Colon (tissue), 2 donors: ENCODE measurements around the gene SPINT2.
"Not testable (repeated sequence)": the region's sequence is repeated elsewhere in the genome, so short reads cannot be mapped to it uniquely, and the experiment has no call there.

Experiments
- FAIRE-seq: peaks from 2 replicates; lab custom pipeline; 2012; peaks lifted over from hg19 to GRCh38; lab: Jason Lieb, UNC
- donor health status: control.
- donor health status: control.

SPINT2 gene, protein sequence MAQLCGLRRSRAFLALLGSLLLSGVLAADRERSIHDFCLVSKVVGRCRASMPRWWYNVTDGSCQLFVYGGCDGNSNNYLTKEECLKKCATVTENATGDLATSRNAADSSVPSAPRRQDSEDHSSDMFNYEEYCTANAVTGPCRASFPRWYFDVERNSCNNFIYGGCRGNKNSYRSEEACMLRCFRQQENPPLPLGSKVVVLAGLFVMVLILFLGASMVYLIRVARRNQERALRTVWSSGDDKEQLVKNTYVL

DNA sequence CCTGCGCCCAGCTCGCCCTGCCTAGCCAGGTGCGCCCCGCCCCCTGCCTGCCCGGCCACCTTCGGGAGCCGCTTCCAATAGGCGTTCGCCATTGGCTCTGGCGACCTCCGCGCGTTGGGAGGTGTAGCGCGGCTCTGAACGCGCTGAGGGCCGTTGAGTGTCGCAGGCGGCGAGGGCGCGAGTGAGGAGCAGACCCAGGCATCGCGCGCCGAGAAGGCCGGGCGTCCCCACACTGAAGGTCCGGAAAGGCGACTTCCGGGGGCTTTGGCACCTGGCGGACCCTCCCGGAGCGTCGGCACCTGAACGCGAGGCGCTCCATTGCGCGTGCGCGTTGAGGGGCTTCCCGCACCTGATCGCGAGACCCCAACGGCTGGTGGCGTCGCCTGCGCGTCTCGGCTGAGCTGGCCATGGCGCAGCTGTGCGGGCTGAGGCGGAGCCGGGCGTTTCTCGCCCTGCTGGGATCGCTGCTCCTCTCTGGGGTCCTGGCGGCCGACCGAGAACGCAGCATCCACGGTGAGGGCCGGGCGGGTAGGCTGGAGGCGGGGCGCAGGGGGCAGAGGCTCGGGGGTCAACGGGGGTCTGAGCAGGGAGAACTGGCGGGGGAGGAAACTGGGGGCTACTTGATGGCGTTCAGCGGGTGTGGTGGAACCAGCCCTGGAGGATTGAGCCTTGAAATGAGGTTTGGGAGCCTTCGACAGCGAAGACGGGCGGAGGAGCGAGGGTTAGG is at the start of gene SPINT2:
Gene SPINT2, plus strand, starts transcription at position 88 of the 727 bp plus-strand sequence. Its CDS starts 320 bp downstream, at position 408.
- FAIRE-seq = no peak

DNA sequence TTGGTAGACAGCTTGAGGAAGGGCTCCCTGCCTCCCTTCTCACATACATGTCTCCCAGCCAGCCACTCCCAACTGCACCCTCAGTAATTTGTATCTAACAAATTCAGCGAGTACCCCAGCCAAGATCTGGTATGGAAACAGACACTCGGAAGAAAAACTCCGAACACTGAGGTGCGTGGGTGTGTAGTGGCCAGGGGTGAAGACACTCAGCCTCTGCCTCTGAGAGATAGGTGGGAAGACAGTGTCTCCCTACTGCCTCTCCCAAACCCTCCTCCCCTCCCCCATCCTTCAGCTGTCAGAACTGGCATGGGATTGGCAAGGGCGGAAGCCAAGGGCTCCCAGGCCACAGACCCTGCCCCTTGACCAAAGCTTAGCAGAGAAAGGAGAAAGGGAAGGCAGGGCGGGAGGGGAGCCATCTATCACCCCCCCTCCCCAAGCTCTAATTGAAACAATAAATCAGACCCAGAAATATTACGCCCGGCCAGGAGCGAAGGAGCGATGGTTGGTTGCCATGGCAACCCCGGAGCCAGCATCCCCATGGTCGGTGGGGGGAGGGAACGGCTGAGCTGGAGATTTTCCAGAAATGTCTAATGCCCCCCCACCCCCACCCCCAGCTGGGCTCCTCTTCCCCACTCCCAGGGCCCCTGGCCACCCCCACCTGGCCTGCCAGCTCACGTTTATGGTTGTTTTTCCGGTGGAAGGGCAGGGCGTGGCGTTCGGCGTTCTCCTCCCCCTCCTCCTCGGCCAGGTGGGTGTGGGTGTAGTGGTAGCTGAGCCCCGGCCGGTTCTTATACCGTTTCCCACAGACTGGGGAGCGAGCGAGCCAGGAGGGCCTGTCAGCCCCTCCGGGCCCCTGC is 47.4 kb upstream of the SPINT2 start:
- no peak for FAIRE-seq

DNA sequence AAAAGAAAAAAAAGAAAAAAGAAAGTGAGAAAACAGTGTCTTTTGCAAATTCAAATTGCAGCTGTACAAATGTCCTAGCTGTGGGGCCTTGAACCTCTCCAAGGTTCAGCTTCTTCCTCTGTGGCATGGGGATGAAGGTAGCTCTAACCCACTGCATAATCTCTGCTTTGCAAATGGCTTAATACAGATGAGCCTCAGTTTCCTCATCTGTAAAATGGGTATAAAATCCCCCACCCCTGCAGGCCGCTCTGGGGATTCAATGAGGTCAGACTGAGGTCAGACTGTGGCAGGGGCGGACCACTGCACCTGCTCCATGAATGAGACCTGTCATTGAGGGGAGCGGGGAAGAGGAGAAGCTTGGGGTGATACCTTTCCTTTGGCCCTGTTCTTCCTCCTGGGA is 46.2 kb upstream of the SPINT2 start:
- FAIRE-seq = no peak

DNA sequence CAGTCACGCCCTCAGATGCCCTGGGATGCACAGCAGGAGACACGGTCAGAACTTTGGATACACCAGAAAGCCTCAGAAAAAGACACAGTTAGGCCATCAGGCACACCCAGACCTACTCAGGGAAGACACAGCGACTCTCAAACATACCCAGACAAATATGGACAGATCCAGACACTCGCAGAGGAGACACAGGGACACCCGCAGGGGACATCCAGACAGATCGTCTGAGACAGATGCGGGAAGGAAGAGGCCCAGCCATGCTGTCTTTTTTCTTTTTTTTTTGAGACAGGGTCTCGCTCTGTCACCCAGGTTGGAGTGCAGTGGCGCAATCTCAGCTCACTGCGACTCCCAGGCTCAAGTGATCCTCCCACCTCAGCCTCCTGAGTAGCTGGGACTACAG is 45.2 kb upstream of the SPINT2 start:
- no peak for FAIRE-seq

DNA sequence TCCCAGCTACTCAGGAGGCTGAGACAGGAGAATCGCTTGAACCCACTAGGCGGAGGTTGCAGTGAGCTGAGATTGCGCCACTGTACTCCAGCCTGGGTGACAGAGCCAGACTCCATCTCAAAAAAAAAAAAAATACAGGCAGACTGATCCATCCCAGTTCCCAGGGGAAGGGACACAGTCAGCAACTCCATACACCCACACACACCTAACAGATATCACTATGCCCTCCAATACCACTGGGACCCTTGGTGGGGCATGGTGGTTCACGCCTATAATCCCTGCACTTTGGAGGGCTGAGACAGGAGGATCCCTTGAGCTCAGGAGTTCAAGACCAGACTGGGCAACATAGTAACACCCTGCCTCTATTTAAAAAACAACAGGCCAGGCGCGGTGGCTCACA is 43.0 kb upstream of the SPINT2 start:
- FAIRE-seq = no peak

DNA sequence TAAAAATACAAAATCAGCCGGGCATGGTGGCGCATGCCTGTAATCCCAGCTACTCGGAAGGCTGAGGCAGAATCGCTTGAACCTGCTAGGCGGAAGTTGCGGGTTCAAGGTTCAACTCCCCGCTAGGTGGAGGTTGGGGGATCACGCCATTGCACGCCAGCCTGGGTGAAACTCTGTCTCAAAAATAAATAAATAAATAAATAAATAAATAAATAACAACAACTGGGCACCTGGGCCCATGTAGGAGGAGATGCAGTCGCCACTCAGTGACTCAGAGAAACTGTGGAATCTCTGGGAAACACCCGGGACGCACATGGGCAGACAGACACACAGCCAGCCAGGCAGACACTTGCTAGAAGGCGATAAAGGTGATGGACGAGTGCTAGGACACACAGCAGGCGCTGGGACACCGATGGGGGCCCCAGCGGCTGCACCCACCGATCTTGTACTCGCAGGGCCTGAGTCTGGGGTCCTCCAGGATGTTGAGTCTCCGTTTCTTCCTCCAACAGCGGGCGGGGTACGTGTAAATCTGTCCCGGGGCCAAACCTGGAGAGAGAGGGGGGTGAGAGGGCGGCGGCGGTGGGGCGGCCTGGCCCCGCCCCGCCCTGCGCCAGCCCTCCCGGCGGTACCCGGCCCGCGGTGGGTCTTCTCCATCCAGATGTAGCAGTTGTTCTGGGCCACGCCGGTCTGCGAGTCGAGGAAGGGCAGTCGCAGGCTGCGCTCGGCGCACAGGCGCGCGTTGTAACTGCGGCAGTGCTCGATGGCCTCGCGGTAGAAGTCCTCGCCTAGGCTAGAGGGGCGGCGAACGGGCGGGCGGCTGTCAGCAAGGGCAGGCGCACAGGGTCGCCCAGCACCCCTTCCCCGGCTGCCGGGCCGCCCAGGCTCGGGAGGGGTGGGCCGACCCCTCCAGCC is 42.2 kb upstream of the SPINT2 start:
- FAIRE-seq = no peak

DNA sequence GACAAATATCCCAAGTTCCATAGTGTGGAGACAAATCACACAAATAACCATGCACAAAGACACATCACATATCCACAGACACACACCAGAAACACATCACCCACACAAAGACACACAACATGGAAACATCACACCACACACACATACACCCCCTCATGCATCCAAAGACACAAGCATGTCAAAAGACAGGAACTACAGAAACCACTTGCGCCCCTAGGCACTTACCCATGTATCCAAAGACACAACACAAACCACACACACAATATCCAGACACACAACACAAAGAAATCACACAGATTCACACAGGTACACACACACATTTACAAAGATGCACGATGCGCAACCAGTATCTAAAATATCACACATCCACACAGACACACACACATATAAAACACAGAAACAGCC is 41.3 kb upstream of the SPINT2 start:
- no peak for FAIRE-seq

DNA sequence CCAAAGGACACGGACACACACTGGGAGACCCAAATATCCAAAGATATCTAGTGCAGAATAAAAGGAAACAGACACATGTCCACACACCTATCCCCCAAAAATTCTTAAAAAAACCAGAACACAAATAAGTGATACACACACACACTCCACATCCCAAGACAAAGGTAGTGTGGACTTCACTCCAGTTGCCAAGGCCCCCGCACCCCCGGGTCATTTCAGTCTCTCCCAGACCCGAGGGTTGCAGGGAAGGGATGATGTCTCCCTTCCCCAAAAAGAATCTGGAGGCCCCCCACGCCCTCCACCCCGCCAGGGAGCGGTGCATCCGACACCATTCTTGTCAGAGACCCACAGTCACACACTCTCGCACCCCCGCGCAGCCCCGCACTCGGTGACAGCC is 40.8 kb upstream of the SPINT2 start:
- FAIRE-seq = no peak

DNA sequence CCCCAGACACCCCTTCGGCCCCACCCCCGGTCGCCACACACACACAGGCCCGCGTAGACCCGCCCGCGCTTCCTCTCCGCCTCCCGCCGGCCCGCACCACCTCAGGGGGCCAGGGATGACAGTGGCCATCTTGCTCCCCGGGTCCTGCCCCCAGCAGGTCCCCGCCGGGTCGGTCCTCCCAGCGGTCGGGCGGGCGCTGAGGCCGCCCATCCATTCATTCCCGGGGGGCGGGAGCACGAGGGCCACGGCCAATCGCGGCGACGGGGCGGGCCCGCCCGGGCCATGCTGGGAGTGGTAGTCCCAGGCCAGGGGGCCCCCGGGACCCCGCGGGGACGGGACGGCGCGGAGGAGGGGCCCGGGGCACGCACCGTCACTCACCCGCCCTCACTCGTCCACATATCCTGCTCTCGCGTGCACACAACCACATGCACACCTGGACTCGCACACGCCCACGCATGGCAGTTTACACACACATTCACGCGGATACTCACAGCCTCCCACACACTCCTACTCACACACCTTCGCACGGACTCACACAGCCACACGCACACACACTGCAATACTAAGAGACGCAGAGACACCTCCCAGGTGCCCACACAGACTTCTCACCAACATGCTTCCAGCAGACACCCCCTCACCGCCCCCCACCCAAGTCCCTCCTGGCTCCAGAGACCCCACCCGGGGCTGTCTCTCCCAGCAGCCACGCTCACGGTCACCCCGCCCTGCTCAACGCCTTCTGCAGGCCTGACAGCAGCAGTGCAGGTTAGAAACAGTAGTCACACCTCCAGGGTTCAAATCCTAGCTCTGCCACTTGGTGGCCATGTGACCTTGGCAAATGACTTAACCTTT is 40.1 kb upstream of the SPINT2 start, which contains the start of gene DPF1:
Gene DPF1, minus strand, starts transcription at position 209 of the 849 bp plus-strand sequence. Its CDS starts 80 bp downstream, at position 129.
- no peak for FAIRE-seq

DNA sequence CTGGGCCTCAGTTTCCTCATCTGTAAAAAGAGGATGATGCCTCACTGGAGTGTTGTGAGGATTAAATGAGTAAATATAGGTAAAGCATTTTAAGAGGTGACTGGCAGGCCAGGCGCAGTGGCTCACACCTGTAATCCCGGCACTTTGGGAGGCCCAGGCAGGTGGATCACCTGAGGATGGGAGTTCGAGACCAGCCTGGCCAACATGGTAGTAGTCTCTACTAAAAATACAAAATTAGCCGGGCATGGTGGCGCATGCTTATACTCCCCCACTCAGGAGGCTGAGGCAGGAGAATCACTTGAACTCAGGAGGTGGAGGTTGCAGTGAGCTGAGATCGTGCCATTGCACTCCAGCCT is 39.5 kb upstream of the SPINT2 start:
- FAIRE-seq = not testable (repeated sequence)

DNA sequence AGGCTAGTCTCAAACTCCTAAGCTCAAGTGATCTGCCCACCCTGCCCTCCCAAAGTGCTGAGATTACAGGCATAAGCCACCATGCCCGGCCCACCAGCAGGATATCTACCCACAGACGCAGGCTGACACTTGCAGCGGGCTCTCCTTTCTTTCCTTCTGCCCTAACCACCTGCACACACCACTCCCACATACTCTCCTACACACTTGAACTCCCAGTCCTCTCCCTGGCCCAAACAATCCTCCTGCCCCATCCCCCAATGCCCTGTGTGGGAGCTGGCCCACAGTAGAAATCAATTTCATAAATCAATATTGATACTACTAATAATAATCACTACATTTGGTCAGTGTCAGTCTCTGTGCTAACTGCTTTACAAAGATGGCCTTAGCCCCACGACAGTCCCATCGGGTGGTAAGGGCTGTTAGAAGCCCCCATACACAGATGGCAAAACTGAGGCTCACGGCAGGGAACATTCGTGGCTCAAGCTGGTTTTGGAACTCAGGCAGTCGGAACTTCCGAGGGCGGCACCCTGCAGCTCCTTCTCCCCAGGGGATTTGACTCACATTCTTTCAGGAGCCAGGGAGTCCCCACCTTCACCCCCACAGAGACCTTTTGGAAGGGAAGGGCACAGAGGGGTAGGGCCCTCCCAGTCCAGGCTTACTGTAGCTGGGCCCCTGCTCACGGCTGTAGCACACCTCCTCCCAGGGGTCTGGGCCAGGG is 36.9 kb upstream of the SPINT2 start:
- no peak for FAIRE-seq

DNA sequence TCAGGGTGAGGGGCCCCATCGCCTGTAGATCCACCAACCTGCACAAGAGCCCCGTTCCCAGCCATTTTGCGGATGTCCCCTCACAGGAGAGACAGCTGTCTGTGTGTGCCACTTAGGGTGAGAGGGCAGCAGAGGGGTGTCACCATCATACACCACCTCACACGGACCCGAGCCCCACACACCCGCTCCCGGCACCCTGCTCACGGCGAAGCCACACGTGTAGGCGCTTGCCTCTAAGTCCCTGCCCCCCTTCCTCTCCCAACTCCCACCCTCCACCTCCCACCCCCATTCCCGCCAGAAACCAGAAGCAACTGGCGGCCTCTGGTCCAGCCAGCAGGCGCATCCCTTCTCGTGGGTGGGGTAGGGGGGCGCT is 36.4 kb upstream of the SPINT2 start:
- no peak for FAIRE-seq

DNA sequence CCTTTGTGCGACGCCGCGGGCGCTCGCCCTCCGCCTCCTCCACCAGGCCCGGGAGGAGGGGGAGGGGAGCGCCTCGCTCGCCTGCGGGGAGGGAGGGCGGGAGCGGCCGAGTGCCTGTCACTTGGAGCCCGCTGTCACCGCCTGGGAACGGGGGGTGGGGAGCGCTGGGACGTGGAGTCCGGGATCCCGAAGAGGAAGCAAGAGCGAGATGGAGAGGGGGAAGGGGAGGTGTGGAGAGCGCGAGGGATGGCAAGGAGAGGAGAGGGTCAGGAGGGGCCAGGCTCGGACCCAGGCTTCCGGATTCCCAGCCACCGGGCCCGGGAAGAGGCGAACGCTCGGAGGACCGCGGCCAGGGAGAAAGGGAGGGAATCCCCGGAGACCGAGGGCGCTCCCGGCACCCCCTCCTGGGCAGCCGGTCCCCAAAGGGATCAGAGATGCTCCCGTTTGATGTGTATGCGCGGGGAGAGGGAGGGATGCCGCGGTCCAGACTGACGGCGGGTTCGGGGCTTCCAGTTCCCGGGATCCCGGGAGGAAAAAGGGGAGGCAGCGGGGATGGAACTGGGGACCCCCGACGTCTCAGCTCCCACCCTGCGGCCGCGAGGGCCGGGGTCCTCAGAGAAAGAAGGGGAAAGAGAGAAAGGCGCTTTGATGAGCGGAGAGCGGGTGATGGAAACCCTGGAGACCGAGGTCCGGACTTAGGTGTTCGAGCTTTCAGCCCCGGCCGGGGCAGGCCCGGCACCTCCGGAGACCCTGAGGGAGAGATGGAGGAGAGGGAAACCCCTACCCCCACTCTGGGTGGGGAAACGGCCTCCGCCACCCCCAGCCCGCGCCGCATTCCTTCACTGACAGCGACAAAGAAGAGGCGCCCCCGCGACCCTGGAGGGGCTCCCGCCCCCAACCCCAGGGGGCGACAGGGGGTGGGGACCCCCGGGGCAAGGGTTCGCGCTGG is 35.6 kb upstream of the SPINT2 start:
- FAIRE-seq = no peak

DNA sequence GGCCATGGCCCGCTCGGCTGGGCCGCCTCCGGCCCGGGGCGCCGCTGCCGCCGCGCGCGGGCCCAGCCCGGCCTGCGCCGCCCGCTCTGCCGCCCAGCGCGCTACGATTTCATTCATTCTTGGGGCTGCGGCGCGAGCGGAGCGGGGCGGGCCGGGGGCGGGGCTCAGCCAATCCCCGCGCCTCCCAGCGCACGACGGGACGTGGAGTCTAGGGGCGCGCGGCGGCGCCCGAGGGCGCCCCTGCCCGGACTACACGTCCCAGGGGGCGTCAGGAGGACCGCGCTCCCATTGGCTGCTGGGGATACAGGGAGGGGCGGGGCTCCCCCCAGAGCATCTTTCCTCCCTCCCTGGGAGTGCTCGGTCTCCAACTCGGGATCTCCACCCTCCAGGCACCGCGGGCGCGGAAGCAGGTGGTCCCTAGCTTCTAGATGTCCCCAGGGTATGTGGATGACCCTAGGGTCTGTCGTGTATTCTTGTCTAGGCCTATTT is 34.7 kb upstream of the SPINT2 start:
- no peak for FAIRE-seq

DNA sequence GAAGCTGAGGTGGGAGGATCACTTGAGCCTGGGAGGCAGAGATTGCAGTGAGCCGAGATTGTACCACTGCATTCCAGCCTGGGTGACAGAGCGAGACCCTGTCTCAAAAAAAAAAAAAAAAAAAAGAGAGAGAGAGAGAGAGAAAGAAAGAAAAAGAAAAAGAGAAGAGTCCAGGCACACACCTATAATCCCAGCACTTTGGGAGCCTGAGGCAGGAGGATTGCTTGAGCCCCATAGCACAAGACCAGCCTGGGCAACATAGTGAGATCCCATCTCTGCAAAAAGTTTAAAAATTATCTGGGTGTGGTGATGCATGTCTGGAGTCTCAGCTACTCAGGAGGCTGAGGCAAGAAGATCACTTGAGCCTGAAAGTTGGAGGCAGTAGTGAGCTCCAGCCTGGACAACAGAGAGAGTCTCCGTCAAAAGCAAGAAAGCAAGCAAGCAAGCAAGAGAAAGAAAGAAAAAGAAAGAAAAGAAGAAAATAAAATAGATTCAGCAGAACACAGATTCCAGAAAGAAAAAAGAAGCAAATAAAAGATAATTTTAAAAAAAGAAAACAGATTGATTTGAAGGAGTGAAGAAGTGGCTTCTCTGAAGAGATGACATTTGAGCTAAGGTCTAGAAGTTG is 33.8 kb upstream of the SPINT2 start:
- FAIRE-seq = not testable (repeated sequence)

DNA sequence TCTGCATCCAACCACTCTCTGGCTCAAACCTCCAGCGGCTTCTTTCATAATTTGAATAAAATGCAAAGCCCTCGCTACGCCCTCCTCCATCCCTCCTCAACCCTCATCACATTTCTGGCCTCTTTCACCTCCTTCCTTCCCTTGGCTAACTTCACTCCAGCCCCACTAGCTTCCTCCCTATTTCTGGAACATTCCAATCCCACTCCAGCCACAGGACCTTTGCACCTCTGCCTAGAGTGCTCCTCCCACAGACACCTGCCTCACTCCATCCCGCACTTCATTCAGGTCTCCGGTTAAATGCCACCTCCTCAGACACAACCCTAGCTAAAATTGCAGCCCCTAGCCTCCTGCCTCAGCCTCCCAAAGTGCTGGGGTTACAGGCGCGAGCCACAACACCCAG is 32.5 kb upstream of the SPINT2 start:
- no peak for FAIRE-seq

DNA sequence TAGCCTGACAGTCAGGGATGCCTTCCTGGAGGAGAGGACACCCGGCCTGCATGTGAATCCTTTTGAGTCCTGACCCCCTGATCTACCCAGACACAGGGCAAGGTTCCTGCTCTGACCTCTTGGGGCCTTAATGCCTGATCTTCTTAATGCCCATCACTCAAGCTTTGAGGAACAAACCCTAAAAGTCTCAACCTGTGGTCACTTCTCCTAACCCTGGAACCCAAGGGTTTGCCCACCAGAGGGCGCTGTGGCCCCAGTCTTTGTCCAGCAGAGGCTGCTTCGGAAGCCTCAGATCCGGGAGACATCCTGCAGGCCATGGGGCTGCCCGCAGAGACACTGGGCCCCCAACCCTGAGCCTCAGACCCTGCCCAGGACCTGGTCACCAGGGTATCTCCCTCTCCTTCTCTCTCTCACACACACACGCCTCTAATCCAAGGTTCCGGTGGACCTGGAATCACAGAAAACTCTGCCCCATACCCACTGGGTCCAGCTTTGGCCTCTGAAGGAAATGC is 30.6 kb upstream of the SPINT2 start:
- no peak for FAIRE-seq

DNA sequence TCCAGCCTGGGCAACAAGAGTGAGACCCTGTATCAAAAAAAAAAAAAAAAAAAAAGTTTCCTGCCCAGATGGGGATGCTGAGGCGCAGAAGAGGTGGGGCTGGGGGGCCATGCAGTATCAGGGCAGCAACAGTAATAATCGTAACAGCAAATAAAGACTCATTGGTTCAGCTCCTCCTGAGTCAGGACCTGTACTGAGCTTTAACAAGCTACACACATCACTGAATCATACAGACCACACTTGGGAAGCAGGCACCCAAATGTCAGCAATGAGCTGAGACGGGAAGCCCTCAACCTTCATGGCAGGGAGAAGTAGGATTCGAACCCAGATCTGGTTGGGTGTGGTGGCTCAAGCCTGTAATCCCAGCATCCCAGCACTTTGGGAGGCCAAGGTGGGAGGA is 29.8 kb upstream of the SPINT2 start:
- no peak for FAIRE-seq
